Motor neuron (in vitro differentiated cells): ENCODE data around the gene HRK. TPM values are rescaled to one million over a fixed set of nuclear protein-coding genes. Genes with fewer than 3 reads are reported as not detected.
A peak's percentile ranks its signal among the peaks of the same experiment; 100 is the strongest.

Experiments used
- ATAC-seq, 8 experiments: fragments of 200-7000 bp; cut with Tn5 transposase; replicated peaks in 6 of 8; 2 replicates each; pipeline ENCODE4 v1.8.0; 2021; ENCODE audit warnings: mild to moderate bottlenecking in 8 of 8, moderate library complexity in 8 of 8
- H3K27ac ChIP-seq, 2 donors: fragments of 250-450 bp; sonication (Bioruptor Pico); 2 replicates each; pipeline ENCODE4 v1.9.0; 2021; ENCODE audit warnings: antibody characterized with exemption in 2 of 2, mild to moderate bottlenecking in 2 of 2, moderate library complexity in 1 of 2
- H3K4me1 ChIP-seq, 2 donors: fragments of 250-450 bp; sonication (Bioruptor Pico); replicated peaks in 1 of 2; 2 replicates each; pipeline ENCODE4 v1.6.1; 2021; ENCODE audit warnings: antibody characterized with exemption in 2 of 2, mild to moderate bottlenecking in 2 of 2, moderate library complexity in 1 of 2
- H3K4me3 ChIP-seq, 5 donors: fragments of 250-450 bp; sonication (Bioruptor Pico); 2 replicates each; pipeline ENCODE4 v1.9.0; 2021; ENCODE audit warnings: antibody characterized with exemption in 5 of 5, mild to moderate bottlenecking in 5 of 5, moderate library complexity in 4 of 5
- WGBS, 10 experiments: fragments of 450-650 bp; shearing (Covaris generic); methylation state at CpG; one replicate each; pipeline ENCODE4 v1.0.0; 2022; 5-methylcytosine and 5-hydroxymethylcytosine counted together
- in situ Hi-C, 9 experiments: fragments of 400-800 bp; cut with MboI; loops; one replicate each; pipeline ENCODE4 v1.15.0; 2021; ENCODE audit warnings: low sequenced_read_pairs in 9 of 9, low pct_unique_long_range_greater_than_20kb in 2 of 9; ENCODE audit not compliant: unreplicated experiment in 9 of 9
- total RNA-seq, 8 experiments: library from RNA; unstranded; fragments of 300-600 nt; gene quantifications; 2 replicates each; pipeline versions ENCODE4 v1.2.3 to v1.2.4, GENCODE V29; 2022

HRK gene
- total RNA-seq, 8 experiments from 2014 or later = 0.13 to 9.7 (median 4.4) TPM

DNA sequence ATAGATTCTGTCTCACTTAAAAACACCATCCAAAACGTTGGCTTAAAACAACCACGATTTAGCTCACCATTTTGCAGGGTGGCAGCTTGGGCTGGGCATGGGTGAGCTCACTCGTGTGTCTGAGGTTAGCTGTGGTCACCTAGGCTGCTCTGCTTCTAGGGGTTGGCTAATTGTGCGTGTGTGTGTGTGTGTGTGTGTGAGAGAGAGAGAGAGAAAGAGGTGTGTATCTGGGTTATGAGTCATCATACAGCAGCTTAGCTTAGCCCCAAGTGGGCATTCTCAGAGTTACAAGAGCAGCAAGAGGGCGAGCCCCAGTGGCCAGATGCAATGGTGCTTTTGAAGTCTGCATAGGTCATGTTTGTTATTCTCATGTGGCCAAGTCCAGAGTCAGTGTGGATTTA lies 35.5 kb upstream of the HRK start:
- 40 to 100% (median 80%) methylated on average over 1 to 3 of the region's 5 CpGs; no CpG with 5 or more reads in 3 of the 10 experiments for WGBS, 10 experiments
- H3K27ac ChIP-seq = no peak overlapping the region
- peaks cover 3 to 4% of the 10 kb centered on the region in 2 donors for H3K4me1 ChIP-seq
- peak; percentile 73 to 96 (median 93) for ATAC-seq
- no peak overlapping the region for H3K4me3 ChIP-seq
- in situ Hi-C loops = no loop called here

DNA sequence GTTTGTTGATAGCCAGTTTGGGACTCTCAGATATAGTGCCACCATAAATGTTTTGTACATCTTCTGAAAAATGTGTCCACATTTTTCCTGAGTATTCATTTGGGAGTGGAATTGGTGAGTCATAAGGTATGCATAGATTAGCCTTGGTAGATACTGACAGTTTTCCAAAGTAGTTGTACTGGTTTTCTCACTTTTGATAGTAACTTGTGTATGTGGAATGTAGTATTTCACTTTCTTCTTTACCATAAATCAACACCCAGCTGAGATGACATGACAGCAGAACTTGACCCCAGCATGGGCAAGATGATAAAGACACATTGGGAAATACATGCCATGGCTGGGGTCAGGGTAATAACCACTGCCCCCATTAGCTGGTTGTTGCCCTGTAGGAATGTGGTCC lies 34.9 kb upstream of the HRK start:
- no peak overlapping the region for H3K27ac ChIP-seq
- peaks cover 4 to 5% of the 10 kb centered on the region in 2 donors for H3K4me1 ChIP-seq
- no peak for ATAC-seq
- in situ Hi-C loops = no loop called here
- H3K4me3 ChIP-seq = no peak overlapping the region

DNA sequence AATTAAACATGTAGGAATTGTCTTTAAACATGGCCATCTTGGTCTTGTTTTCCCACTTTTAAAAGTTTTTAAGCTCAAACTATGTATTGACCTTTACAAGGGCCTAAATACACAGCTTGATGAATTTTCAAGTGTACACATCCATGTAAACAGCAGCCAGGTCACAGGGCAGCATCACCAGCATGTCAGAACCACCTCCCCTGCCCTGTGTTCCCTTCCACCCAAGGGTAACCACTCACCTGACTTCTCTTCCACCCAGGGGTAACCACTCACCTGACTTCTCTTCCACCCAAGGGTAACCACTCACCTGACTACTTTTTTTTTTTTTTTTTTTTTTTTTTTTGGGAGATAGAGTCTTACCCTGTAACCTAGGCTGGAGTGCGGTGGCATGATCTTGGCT lies 34.1 kb upstream of the HRK start:
- Histone ChIP-seq H3K4me1 (peaks cover 4 to 5% of the 10 kb centered on the region in 2 donors), H3K27ac (no peak overlapping the region), H3K4me3 (no peak overlapping the region)
- 100% methylated on average over 1 of the region's 1 CpG; no CpG with 5 or more reads in 7 of the 10 experiments for WGBS, 10 experiments
- no peak for ATAC-seq
- in situ Hi-C loops = no loop called here

DNA sequence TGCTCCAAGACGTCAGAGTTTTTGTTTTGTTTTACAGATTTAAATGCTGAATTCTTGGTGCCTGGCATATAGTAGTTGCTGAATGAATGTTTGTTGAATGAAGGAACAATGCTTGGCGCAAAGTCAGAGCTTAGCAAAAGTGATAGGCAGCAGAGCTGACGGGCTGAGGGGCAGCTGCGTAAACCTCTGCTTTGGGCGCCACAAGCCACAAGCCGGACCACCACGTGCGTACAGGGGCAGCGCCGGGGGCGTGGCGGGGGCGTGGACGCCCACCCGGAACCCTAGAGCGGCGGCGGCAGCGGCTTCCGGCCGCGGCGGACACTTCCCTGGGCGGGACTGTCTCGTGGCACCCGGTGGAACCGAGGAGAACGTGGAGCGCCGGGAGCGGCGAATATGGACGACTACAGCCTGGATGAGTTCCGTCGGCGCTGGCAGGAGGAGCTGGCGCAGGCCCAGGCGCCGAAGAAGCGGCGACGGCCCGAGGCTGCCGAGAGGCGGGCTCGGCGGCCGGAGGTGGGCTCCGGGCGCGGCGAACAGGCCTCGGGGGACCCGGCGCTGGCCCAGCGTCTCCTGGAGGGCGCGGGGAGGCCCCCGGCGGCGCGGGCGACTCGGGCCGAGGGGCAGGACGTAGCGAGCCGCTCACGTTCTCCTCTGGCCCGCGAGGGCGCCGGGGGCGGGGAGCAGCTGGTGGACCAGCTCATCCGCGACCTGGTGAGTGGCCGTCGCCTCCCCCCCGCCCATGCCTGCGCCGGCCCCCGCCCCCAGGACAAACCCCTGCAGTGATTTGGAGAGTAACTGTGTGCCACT lies 29.6 kb upstream of the HRK start, which contains the start of gene FBXW8:
TSS of gene FBXW8 (plus strand) at position 306 of the 807 bp plus-strand sequence. CDS start at position 394, 88 bp downstream.
- H3K27ac ChIP-seq = peak within 1 kb of the TSS; percentile 89 to 97
- in situ Hi-C loops = no loop called here

DNA sequence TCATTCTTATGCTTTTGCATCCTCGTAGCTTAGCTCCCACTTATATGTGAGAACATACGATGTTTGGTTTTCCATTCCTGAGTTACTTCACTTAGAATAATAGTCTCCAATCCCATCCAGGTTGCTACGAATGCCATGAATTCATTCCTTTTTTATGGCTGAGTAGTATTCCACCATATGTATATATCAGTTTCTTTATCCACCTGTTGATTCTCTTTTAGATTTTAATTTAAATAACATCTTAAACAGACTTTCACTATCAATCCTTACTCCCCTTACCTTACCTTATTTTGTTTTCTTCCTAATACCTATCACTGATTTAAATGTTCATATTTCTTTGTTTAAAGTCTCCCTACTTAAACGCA lies 29.0 kb upstream of the HRK start:
- in situ Hi-C loops = no loop called here
- ATAC-seq = no peak
- 50 to 71% (median 65%) methylated on average over 2 to 4 of the region's 4 CpGs; no CpG with 5 or more reads in 1 of the 10 experiments for WGBS, 10 experiments
- no peak overlapping the region for H3K27ac ChIP-seq
- H3K4me3 ChIP-seq = peak overlapping the region; percentile 70 to 94 (median 91)
- H3K4me1 ChIP-seq = peaks cover 0 to 5% of the 10 kb centered on the region in 2 donors

More for the DNA sequence above, 29.6 kb upstream of the HRK start, which contains the start of gene FBXW8:
- ATAC-seq = peak; percentile 92 to 97 (median 96)
- WGBS, 10 experiments = 0 to 4% (median 0%) methylated on average over 1 to 21 of the region's 82 CpGs; no CpG with 5 or more reads in 2 of the 10 experiments
- Histone ChIP-seq H3K4me3 (peak within 1 kb of the TSS; percentile 70 to 94 (median 91)), H3K4me1 (peaks cover 0 to 5% of the 10 kb centered on the region in 2 donors)

DNA sequence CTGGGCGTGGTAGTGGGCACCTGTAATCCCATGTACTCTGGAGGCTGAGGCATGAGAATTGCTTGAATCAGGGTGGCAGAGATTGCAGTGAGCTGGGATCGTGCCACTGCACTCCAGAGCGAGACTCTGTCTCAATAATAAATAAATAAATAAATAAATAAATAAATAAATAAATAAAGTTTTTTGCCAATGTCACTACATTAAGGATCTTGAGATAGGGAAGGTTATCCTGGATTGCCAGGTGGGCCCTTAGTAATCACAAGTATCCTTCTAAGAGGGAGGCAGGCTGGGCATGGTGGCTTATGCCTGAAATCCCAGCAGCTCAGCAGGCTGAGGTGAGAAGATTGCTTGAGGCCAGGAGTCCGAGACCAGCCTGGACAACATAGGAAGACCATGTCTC lies 25.0 kb upstream of the HRK start:
- no peak overlapping the region for H3K27ac ChIP-seq
- no peak overlapping the region for H3K4me3 ChIP-seq
- 0 to 100% (median 76%) methylated on average over 1 to 4 of the region's 4 CpGs; no CpG with 5 or more reads in 2 of the 10 experiments for WGBS, 10 experiments
- in situ Hi-C loops = no loop called here
- H3K4me1 ChIP-seq = no peaks in the 10 kb centered on the region
- no peak for ATAC-seq

DNA sequence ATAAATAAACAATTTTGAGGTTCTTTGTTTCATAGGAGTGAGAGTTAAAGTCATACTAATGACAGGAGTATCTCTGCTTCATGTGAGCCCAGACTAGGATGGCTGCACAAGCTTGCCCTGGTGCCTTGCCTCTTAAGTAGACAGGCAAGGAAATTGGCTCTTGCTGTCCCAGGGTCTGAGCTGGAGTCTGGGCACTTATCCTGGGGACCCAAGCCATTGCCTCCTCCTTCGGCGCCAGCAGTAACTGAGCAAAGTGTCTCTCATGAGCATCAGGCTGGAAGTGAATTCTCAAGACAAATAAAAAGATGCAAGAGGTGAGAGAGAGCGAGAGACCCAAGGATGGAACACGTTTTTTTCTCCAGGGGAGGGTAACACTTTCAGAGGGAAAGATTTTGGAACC lies 22.6 kb upstream of the HRK start:
- 36 to 92% (median 54%) methylated on average over 2 to 4 of the region's 4 CpGs; no CpG with 5 or more reads in 1 of the 10 experiments for WGBS, 10 experiments
- in situ Hi-C loops = no loop called here
- H3K4me3 ChIP-seq = no peak overlapping the region
- ATAC-seq = no peak
- H3K4me1 ChIP-seq = peaks cover 0 to 3% of the 10 kb centered on the region in 2 donors
- H3K27ac ChIP-seq = no peak overlapping the region

DNA sequence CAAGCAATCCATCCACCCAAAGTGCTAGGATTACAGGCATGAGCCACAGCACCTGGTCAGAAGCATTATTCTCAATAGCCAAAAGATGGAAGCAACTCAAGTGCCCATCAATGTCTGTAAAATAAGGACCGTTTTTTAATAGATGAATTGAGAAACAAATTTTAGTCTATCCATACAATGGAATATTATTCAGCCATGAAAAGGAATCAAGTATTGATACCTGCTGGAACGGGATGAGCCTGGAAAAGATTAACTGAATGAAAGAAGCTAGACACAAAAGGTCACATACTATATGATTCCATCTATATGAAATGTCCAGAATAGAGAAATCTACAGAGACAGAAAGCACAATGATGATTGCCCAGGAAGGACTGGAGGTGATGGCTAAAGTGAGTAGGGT lies 20.4 kb upstream of the HRK start:
- no peak overlapping the region for H3K27ac ChIP-seq
- H3K4me1 ChIP-seq = peaks cover 0 to 5% of the 10 kb centered on the region in 2 donors
- ATAC-seq = no peak
- WGBS, 10 experiments = 23 to 100% (median 61%) methylated on average over 1 to 2 of the region's 2 CpGs; no CpG with 5 or more reads in 3 of the 10 experiments
- H3K4me3 ChIP-seq = no peak overlapping the region
- in situ Hi-C loops = no loop called here

DNA sequence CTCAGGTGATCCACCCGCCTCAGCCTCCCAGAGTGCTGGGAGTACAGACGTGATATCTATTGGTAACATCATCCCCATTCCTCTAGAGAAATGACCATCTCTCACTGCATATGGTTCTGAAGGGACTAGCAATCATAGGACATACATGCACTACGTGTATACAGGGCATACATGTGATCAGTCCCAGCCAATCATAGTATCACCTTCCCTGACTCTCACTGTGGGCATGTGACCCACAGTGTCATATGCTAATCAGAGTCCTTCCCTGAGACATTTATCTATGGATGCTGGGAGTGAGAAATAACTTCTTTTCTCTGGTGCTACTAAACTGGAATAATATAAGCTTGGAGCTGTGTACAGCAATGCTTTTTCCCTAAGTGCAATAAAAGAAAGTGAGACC lies 17.4 kb upstream of the HRK start:
- 0% methylated on average over 1 to 2 of the region's 3 CpGs; no CpG with 5 or more reads in 8 of the 10 experiments for WGBS, 10 experiments
- Histone ChIP-seq H3K27ac (peak overlapping the region; percentile 44 to 78), H3K4me3 (no peak overlapping the region), H3K4me1 (peaks cover 0 to 5% of the 10 kb centered on the region in 2 donors)
- ATAC-seq = peak in 6 of 8 experiments; percentile 54 to 100 (median 100)
- in situ Hi-C loops = loop anchor here in 4 of 9 experiments (25.0 kb wide), 2 partner anchors 111 to 186 kb away; no protein-coding TSS in a partner anchor

DNA sequence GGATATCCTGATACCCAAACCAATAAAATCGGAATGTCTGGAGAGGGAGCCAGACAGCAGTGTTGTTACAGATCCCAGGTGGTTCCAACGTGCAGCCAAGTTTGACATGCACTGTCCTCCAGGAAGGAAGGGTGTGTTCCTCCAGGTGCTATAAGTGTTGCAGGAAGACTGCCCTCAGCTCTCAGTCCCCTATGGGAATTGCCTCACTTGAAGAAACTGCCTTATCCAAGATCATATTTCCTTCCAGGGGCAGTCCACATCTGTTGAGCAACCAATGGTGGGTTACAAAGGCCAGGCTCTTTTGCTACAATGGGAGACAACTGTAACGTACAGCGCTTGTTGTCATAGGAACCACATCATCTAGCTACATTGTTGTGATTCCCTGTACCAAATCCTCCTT lies 16.2 kb upstream of the HRK start:
- Histone ChIP-seq H3K4me1 (peaks cover 0 to 5% of the 10 kb centered on the region in 2 donors), H3K27ac (no peak overlapping the region), H3K4me3 (no peak overlapping the region)
- ATAC-seq = no peak
- 0 to 90% (median 73%) methylated on average over 1 to 4 of the region's 4 CpGs; no CpG with 5 or more reads in 2 of the 10 experiments for WGBS, 10 experiments
- in situ Hi-C loops = loop anchor here in 4 of 9 experiments (25.0 kb wide), 2 partner anchors 110 to 185 kb away; no protein-coding TSS in a partner anchor

DNA sequence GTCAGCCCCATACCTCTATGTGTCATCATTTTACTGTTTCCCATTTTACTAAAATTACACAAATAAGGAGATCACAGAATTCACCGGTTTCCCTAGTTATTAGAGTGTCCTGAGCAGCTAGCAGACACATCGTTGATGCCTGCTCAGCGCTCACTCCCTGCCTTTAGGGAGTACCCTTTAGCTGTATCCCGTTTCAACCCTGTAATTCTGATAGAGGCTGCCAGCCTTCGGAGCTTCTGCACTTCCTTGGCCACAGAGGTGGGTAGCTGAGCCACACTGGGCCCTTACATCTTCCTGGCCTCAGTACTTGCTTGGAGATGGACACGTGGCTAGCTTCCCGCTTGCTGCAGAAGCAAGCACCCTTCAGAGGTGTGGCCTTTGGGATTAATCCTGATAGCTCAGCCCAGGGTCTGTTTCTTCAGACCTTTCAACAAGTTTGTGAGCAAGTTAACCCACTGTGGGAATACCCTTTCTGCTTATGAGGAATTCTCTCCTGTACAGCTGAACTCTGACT lies 15.2 kb upstream of the HRK start:
- ATAC-seq = peak in 3 of 8 experiments; percentile 12 to 25 (median 19)
- WGBS, 10 experiments = 20 to 100% (median 65%) methylated on average over 1 to 4 of the region's 7 CpGs; no CpG with 5 or more reads in 2 of the 10 experiments
- Histone ChIP-seq H3K4me1 (peaks cover 0 to 5% of the 10 kb centered on the region in 2 donors), H3K4me3 (no peak overlapping the region), H3K27ac (no peak overlapping the region)
- in situ Hi-C loops = loop anchor here in 4 of 9 experiments (25.0 kb wide), 2 partner anchors 109 to 184 kb away; no protein-coding TSS in a partner anchor

DNA sequence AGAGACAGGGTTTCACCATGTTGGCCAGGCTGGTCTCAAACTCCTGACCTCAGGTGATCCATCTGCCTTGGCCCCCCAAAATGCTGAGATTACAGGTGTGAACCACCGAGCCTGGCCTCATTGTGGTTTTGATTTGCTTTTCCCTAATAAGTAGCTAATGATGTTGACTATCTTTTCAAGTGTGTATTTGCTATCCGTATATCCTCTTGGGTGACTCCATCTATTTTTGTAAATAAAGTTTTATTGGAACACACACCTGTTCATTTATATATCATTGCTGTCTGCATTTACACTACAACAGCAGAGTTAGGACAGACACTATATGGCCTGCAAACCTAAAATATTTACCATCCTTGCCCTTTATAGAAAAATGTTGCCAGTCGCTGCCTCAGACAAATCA lies 13.7 kb upstream of the HRK start:
- no peak overlapping the region for H3K27ac ChIP-seq
- in situ Hi-C loops = loop anchor here in 4 of 9 experiments (25.0 kb wide), 2 partner anchors 108 to 183 kb away; no protein-coding TSS in a partner anchor
- WGBS, 10 experiments = 17 to 100% (median 79%) methylated on average over 1 to 3 of the region's 3 CpGs; no CpG with 5 or more reads in 1 of the 10 experiments
- H3K4me1 ChIP-seq = peaks cover 0 to 5% of the 10 kb centered on the region in 2 donors
- H3K4me3 ChIP-seq = no peak overlapping the region
- ATAC-seq = no peak
